GM19043 (cell line): ENCODE results near the gene ATP2B2.
"Not testable (repeated sequence)": the region's sequence is repeated elsewhere in the genome, so short reads cannot be mapped to it uniquely, and the experiment has no call there.

ENCODE experiments used
- ATAC-seq: cut with Tn5 transposase; IDR thresholded peaks from one replicate; pipeline ENCODE4 v1.9.1; 2021; ENCODE audit warnings: low read depth; ENCODE audit not compliant: unreplicated experiment

Gene ATP2B2

DNA sequence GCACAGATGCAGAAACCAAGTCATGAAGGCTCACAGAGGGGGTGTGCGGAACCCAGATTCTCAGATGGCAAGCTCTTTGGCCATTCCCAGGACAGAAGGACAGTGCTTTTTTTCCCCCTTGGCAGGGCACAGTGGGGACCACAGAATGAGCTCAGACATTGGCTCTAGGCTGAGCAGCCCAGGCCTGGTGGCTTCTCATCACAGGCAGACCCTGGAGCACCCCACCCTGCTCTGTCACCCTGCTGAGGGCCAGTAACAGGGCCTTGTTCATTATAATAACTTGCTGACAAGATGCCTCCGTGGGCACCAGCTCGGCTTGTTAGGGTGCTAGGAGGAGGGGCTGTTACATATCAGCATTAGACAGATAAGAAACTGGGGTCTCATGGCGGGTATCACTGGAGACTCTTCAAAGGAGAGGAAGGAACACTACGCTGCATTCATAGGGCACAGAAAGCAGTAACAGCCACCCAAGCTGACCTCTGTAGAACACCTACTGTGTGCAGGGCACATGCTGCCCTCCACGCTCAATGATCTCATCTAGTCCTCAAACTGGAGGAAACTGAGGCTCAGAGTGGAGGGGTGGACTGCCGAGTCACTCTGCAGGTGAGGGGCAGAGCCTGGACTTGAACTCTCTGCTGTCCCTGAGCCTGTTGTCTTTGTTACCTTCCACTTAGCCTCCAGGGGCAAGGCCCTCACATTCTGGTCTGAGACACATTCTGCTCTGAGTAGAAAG lies 114.6 kb downstream of the ATP2B2 start:
- ATAC-seq = no peak

DNA sequence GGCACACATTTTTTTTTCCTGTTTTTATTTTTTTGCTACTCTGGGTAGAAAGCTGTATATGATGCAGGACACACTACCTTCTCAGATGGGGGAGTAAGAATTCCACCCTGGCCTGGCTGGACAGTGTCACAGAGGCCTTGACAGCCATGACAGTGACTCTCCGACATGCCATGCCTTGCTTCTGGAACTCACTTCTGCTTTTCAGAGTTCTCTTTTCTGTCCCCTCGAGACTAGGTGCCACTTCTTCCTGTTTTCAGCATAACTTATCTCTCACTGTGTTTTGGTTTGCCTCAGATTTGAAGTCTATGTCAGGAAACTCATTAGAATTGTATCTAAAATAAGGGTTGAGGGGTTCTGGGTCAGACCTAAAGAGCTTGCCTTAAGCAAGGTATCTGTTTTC lies 115.4 kb downstream of the ATP2B2 start:
- ATAC-seq = peak; percentile 89

- ATAC-seq = no peak
Observed at GRCh38 chr3:10389339-10389738, 116.0 kb downstream of the ATP2B2 start.

DNA sequence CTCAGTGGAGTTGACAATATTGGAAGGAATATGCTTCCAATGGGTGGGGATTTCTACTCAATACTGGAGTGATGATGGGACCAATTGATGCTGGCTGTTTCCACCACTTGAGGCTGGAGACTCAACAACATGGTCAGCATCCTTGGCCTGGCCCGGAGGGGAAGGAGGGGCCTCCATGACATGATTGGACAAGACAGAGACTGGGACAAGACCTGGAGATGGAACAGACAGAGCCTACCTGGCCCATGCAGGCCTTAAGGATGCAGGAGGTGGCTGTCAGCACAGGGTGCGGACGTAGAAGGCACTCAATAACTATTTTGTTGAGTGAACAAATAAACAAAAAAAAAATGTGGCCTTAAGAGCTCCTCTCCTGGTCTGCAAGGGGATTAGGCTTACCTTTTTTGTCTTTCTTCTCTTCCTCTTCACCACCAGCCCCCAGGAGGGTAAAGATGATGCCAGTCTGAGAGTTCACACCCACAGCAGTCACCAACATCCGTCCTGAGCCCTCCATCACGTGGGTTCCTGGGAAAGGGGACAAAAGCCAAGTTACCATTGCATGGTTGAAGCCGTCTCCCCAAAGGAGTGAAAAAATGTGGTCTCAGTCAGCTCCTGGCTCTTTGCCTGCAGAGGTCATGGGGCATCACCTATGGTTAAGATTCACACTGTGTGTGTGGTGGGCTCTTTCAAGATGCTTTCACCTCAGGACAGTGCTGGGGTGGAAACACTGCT lies 117.3 kb downstream of the ATP2B2 start:
- no peak for ATAC-seq

DNA sequence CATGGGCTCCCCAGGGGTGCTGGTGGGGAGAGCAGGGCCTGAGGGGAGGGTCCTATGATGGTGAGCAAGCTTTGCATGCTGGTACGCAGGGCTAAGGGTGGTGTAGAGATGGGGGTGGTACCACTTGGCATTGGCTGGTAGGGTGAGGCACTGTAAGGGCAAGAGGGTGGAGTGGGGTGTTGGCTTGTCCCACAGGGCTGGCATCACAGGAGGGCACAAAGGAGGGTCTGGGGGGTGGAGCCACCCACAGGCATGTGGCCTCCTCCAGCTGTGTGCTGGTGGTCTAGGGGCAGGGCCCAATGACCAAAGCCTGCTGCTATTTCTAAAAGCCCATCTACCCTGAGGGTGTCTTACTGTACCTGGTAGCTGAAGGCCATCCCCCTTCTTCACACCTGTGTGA lies 119.3 kb downstream of the ATP2B2 start:
- ATAC-seq = no peak

GRCh38 chr3:10384541-10385360 lies 120.6 kb downstream of the ATP2B2 start:
- no peak for ATAC-seq

GRCh38 chr3:10383850-10384248 lies 121.5 kb downstream of the ATP2B2 start:
- ATAC-seq = no peak

GRCh38 chr3:10382892-10383849 lies 122.2 kb downstream of the ATP2B2 start:
- ATAC-seq = no peak

DNA sequence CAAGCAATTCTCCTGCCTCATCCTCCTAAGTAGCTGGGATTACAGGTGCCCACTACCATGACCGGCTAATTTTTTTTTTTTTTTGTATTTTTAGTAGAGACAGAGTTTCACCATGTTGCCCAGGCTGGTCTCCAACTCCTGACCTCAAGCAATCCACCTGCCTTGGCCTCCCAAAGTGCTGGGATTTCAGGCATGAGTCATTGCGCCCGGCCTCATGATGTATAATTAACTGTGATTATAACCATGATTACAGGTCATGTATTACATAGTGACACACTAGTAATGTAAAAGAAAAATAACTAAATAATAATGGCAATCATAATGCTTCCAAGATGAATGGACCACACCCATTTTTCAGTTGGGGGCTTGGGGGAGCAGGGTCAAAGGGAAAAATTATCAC lies 122.9 kb downstream of the ATP2B2 start:
- ATAC-seq = not testable (repeated sequence)

- no peak for ATAC-seq
Observed at GRCh38 chr3:10381336-10381735, 124.0 kb downstream of the ATP2B2 start.

- no peak for ATAC-seq
Observed at GRCh38 chr3:10380906-10381305, 124.5 kb downstream of the ATP2B2 start.

- no peak for ATAC-seq
Observed at GRCh38 chr3:10379961-10380360, 125.4 kb downstream of the ATP2B2 start.

- ATAC-seq = no peak
Observed at GRCh38 chr3:10379161-10379560, 126.2 kb downstream of the ATP2B2 start.

GRCh38 chr3:10378742-10379141 lies 126.6 kb downstream of the ATP2B2 start:
- no peak for ATAC-seq

DNA sequence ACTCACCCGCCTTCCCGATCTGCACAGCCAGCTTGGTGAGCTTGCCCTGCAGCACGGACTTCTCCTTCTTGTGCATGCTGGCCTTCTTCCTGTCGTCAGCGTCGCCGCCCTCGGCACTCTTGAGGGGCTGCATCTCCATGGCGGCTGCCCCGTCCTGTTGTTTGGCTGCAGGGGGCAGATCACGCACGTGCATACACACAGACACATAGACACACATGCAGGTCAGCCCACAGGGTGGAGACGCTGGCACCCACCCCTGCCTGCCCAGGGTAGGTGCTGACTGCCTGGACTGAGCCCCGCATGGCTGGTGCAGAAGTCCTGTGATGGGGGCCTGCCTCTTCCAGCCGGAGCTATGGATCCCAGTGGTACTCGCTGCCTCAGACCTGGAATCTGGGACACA lies 127.1 kb downstream of the ATP2B2 start:
- no peak for ATAC-seq

- no peak for ATAC-seq
Observed at GRCh38 chr3:10377148-10377725, 128.1 kb downstream of the ATP2B2 start.

DNA sequence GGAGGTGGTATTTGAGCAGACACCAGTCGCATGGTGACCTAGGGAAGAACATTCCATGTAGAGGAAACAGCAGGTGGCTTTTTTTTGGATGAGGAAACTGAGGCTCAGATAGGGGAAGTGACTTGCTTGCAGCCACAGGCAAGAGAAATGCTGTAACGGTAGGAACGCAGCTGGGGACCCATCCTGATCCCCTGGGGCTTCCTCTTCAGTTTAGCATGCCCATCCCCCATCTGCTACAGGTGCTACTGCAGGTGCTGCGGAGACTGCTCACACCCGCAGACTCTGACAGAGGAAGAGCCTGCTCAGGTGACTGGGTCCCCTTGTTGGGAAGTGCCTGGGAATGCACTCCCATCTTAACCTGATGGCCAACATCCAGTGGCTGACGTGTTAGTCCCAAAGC lies 129.0 kb downstream of the ATP2B2 start:
- no peak for ATAC-seq

- ATAC-seq = no peak
Observed at GRCh38 chr3:10375296-10376053, 129.9 kb downstream of the ATP2B2 start.

GRCh38 chr3:10374311-10374710 lies 131.1 kb downstream of the ATP2B2 start:
- ATAC-seq = no peak
